ENCODE measurements around the gene AQP10. TPM values are rescaled to one million over a fixed set of nuclear protein-coding genes. Genes with fewer than 3 reads are reported as not detected.
"Not testable (repeated sequence)": the region's sequence is repeated elsewhere in the genome, so short reads cannot be mapped to it uniquely, and the experiment has no call there.

The AQP10 gene
- total RNA-seq, 1 experiment from 2014 or later, result not detected

DNA sequence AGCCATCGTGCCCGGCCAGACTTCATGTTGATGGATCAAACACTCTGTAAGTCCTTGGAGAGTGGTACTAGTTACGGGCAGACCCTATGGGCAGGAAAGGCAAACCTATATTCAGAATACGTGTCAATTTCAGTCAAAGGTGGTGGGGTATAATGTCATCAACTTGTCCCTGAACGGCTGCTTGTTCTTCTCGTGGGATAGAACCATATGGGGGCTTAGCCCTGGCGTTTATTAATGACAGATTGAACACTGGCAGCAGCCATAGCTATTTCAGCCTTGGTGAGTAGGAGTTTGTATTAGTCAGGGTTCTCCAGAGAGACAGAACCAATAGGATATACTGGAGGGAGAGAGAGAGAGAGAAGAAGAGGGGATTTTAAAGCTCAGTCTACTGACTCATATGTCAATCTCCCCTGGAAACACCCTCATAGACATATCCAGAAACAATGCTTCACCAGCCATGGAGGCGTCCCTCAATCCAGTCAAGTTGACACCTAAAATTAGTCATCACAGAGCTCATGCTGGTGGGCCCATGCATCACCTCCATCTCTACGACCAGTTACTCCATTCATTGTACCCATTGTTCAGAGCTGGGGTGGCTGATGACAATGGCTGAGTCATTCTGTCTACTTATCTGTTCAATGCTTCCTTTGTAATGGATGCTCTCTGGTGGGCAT, 16.1 kb upstream of the AQP10 start:
- H3K27ac Mint-ChIP-seq (ENCODE audit: unreplicated experiment), result no peak overlapping the region
- H3K36me3 Mint-ChIP-seq (ENCODE audit: insufficient read depth, unreplicated experiment), result no peaks in the 10 kb centered on the region
- no peak overlapping the region for H3K4me3 Mint-ChIP-seq (ENCODE audit: low read depth, unreplicated experiment)
- DNase-seq, result no peak
- intact Hi-C loops (cut with micrococcal nuclease; ENCODE audit: unreplicated experiment), result no loop called here
- no peaks in the 10 kb centered on the region for H3K4me1 Mint-ChIP-seq (ENCODE audit: low read depth, unreplicated experiment)
- H3K27me3 Mint-ChIP-seq (ENCODE audit: unreplicated experiment), result peaks cover 18% of the 10 kb centered on the region
- no peaks in the 10 kb centered on the region for H3K9me3 Mint-ChIP-seq (ENCODE audit: low read depth, unreplicated experiment)
- TF ChIP-seq, protein P1, sequence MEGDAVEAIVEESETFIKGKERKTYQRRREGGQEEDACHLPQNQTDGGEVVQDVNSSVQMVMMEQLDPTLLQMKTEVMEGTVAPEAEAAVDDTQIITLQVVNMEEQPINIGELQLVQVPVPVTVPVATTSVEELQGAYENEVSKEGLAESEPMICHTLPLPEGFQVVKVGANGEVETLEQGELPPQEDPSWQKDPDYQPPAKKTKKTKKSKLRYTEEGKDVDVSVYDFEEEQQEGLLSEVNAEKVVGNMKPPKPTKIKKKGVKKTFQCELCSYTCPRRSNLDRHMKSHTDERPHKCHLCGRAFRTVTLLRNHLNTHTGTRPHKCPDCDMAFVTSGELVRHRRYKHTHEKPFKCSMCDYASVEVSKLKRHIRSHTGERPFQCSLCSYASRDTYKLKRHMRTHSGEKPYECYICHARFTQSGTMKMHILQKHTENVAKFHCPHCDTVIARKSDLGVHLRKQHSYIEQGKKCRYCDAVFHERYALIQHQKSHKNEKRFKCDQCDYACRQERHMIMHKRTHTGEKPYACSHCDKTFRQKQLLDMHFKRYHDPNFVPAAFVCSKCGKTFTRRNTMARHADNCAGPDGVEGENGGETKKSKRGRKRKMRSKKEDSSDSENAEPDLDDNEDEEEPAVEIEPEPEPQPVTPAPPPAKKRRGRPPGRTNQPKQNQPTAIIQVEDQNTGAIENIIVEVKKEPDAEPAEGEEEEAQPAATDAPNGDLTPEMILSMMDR (IDR thresholded peaks at IDR 0.05; ENCODE audit: unreplicated experiment), result no peak
- no TSS peak for BruUV-seq (replicated peaks)
- CTCF ChIA-PET, result interaction anchor here (0.6 kb wide), 1 partner anchor 8 kb away, joined by 3 read pairs; no protein-coding TSS in a partner anchor

DNA sequence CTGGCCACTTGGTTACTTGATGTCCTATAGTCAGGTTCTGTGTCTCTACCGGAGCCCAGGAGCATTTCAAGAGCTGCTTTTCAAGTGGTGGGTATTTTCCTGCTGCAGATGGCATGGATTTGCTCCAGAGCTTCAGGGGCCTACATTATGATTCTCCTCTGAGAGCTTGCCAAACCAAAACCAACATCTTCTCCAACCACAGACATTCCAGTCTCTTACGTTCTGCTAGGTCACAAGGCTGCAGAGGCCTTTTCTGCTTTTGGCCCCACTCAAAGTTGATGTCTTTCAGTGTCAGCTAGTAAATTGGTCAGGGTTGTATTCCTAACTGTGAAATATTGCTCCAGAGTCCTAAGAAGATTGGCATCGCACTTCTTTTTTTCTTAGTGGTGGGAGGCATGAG, 14.7 kb upstream of the AQP10 start:
- CTCF ChIA-PET, result interaction anchor here (0.5 to 0.6 kb wide), 2 partner anchors 306 to 334 kb away, joined by 3 to 6 read pairs; no protein-coding TSS in a partner anchor
- no peaks in the 10 kb centered on the region for H3K36me3 Mint-ChIP-seq (ENCODE audit: insufficient read depth, unreplicated experiment)
- no TSS peak for BruUV-seq (replicated peaks)
- peaks cover 18% of the 10 kb centered on the region for H3K27me3 Mint-ChIP-seq (ENCODE audit: unreplicated experiment)
- TF ChIP-seq, protein P1 (IDR thresholded peaks at IDR 0.05; ENCODE audit: unreplicated experiment), result no peak
- intact Hi-C loops (cut with micrococcal nuclease; ENCODE audit: unreplicated experiment), result no loop called here
- H3K9me3 Mint-ChIP-seq (ENCODE audit: low read depth, unreplicated experiment), result no peaks in the 10 kb centered on the region
- H3K27ac Mint-ChIP-seq (ENCODE audit: unreplicated experiment), result no peak overlapping the region
- H3K4me3 Mint-ChIP-seq (ENCODE audit: low read depth, unreplicated experiment), result no peak overlapping the region
- H3K4me1 Mint-ChIP-seq (ENCODE audit: low read depth, unreplicated experiment), result no peaks in the 10 kb centered on the region
- no peak for DNase-seq

DNA sequence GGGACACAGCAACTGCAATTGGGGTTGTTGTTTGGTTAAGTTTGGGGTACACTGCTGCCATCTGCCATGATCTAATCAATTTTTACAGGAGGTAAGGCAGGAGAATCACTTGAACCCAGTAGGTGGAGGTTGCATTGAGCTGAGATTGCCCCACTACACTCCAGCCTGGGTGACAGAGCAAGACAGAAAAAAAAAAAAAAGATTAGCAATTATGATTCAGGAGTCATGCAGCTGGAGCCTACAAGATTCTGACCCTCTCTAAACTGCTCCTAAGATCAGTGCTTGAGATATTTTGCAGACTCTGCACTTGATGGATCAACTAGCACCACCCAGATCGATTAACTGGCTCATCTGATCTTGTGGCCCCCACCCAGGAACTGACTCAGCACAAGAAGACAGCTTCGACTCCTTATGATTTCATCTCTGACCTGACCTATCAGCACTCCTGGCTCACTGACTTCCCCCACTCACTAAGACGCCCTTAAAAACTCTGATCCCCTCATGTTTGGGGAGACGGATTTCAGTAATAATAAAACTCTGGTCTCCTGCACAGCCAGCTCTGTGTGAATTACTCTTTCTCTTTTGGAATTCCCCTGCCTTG, 13.1 kb upstream of the AQP10 start:
- CTCF ChIA-PET; H3K4me1 Mint-ChIP-seq (ENCODE audit: low read depth, unreplicated experiment): not testable (repeated sequence)

DNA sequence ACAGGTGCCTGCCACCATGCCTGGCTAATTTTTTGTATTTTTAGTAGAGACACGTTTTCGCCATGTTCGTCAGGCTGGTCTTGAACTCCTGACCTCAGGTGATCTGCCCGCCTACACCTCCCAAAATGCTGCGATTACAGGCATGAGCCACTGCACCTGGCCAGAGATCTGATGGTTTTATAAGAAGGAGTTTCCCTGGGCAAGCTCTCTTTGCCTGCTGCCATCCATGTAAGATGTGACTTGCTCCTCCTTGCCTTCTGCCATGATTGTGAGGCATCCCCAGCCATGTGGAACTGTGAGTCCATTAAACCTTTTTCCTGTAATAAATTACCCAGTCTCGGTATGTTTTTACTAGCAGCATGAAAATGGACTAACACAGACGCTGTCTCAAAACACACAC, 11.8 kb upstream of the AQP10 start:
- H3K9me3 Mint-ChIP-seq (ENCODE audit: low read depth, unreplicated experiment); CTCF ChIA-PET; H3K27ac Mint-ChIP-seq (ENCODE audit: unreplicated experiment); intact Hi-C loops (cut with micrococcal nuclease; ENCODE audit: unreplicated experiment); H3K4me1 Mint-ChIP-seq (ENCODE audit: low read depth, unreplicated experiment); H3K4me3 Mint-ChIP-seq (ENCODE audit: low read depth, unreplicated experiment); BruUV-seq (replicated peaks); DNase-seq; H3K36me3 Mint-ChIP-seq (ENCODE audit: insufficient read depth, unreplicated experiment): not testable (repeated sequence)
- H3K27me3 Mint-ChIP-seq (ENCODE audit: unreplicated experiment), result peaks cover 43% of the 10 kb centered on the region

More for the DNA sequence above, 13.1 kb upstream of the AQP10 start:
- H3K36me3 Mint-ChIP-seq (ENCODE audit: insufficient read depth, unreplicated experiment); DNase-seq; H3K9me3 Mint-ChIP-seq (ENCODE audit: low read depth, unreplicated experiment); H3K4me3 Mint-ChIP-seq (ENCODE audit: low read depth, unreplicated experiment); BruUV-seq (replicated peaks); intact Hi-C loops (cut with micrococcal nuclease; ENCODE audit: unreplicated experiment); H3K27ac Mint-ChIP-seq (ENCODE audit: unreplicated experiment): not testable (repeated sequence)
- H3K27me3 Mint-ChIP-seq (ENCODE audit: unreplicated experiment), result peaks cover 30% of the 10 kb centered on the region

DNA sequence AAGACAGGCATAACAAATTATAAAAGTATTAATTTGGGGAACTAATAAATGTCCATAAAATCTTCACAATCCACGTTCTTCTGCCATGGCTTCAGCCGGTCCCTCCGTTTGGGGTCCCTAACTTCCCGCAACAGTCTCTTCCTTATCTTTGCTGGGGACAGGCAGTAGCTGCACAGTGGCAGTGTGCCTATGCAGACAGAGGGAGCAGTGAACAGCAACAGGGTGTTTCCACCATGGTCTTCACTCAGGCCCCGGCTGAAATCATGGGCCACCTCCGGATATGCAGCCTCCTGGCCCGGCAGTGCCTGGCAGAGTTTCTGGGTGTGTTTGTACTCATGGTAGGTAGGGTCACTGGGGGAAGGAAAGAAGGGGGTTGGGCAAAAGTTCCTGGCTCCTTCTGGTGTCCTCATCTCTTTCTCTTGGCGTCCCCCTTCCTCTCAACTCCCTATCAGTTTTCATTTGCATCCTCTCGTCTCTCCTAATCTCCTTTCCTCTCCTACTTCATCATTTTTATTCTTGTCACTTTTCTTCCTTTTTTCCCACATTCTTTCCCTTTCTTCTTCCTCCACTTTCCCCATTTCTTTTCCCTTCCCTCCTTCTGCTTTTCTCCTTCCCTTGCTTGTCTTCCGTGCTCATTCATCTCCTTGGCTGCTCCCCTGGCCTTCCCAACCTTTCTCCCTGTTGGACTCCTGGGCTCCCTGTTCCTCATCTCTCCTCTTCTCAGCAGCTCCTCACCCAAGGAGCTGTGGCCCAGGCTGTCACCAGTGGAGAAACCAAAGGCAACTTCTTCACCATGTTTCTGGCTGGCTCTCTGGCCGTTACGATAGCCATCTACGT, 8.4 kb upstream of the AQP10 start:
- H3K4me3 Mint-ChIP-seq (ENCODE audit: low read depth, unreplicated experiment); CTCF ChIA-PET; intact Hi-C loops (cut with micrococcal nuclease; ENCODE audit: unreplicated experiment); H3K27ac Mint-ChIP-seq (ENCODE audit: unreplicated experiment); H3K4me1 Mint-ChIP-seq (ENCODE audit: low read depth, unreplicated experiment); DNase-seq; BruUV-seq (replicated peaks); H3K9me3 Mint-ChIP-seq (ENCODE audit: low read depth, unreplicated experiment); H3K36me3 Mint-ChIP-seq (ENCODE audit: insufficient read depth, unreplicated experiment): not testable (repeated sequence)
- H3K27me3 Mint-ChIP-seq (ENCODE audit: unreplicated experiment), result peaks cover 39% of the 10 kb centered on the region

All from Calu3 (cell line).